ENCODE measurements around the gene FNDC8.

The FNDC8 gene

GRCh38 chr17:35132816-35133550 lies 11.6 kb downstream of the FNDC8 start:
- no peak overlapping the region for H3K4me3 ChIP-seq (ENCODE audit: low read length)
- peaks cover 73% of the 10 kb centered on the region for H3K36me3 ChIP-seq (replicated peaks; ENCODE audit: low read depth, low read length)
- no peaks in the 10 kb centered on the region for H3K4me1 ChIP-seq (ENCODE audit: low read length)
- 0 out of 2 replicates have a peak, but pooled peaks cover 3% of the 10 kb centered on the region for H4K20me1 ChIP-seq (ENCODE audit: insufficient read depth, low read length)
- H3K27ac ChIP-seq (ENCODE audit: low read length) = no peak overlapping the region
- no peaks in the 10 kb centered on the region for H3K9me3 ChIP-seq (ENCODE audit: insufficient read depth, low read length)
- no peak overlapping the region for H3K9ac ChIP-seq (ENCODE audit: low read length)
- no peaks in the 10 kb centered on the region for H3K27me3 ChIP-seq (ENCODE audit: low read depth, low read length)
- TF ChIP-seq EZH2phosphoT487 (IDR thresholded peaks at IDR 0.05; ENCODE audit: low read depth) (no peak), CTCF (IDR thresholded peaks at IDR 0.05; ENCODE audit: low read depth, low read length) (no peak)
- no peak overlapping the region for H2AFZ ChIP-seq (ENCODE audit: low read depth, low read length)
- H3K4me2 ChIP-seq (ENCODE audit: low read length) = no peak overlapping the region
- H3K79me2 ChIP-seq (ENCODE audit: low read length) = no peaks in the 10 kb centered on the region

GRCh38 chr17:35135322-35135721 lies 13.9 kb downstream of the FNDC8 start:
- peaks cover 80% of the 10 kb centered on the region for H3K36me3 ChIP-seq (replicated peaks; ENCODE audit: low read depth, low read length)
- H3K4me2 ChIP-seq (ENCODE audit: low read length) = no peak overlapping the region
- H4K20me1 ChIP-seq (ENCODE audit: insufficient read depth, low read length) = 0 out of 2 replicates have a peak, but pooled peaks cover 3% of the 10 kb centered on the region
- H2AFZ ChIP-seq (ENCODE audit: low read depth, low read length) = no peak overlapping the region
- no peak overlapping the region for H3K9ac ChIP-seq (ENCODE audit: low read length)
- no peaks in the 10 kb centered on the region for H3K4me1 ChIP-seq (ENCODE audit: low read length)
- H3K79me2 ChIP-seq (ENCODE audit: low read length) = peaks cover 15% of the 10 kb centered on the region
- no peaks in the 10 kb centered on the region for H3K9me3 ChIP-seq (ENCODE audit: insufficient read depth, low read length)
- no peaks in the 10 kb centered on the region for H3K27me3 ChIP-seq (ENCODE audit: low read depth, low read length)
- H3K27ac ChIP-seq (ENCODE audit: low read length) = no peak overlapping the region
- no peak overlapping the region for H3K4me3 ChIP-seq (ENCODE audit: low read length)
- TF ChIP-seq EZH2phosphoT487 (IDR thresholded peaks at IDR 0.05; ENCODE audit: low read depth) (no peak), CTCF (IDR thresholded peaks at IDR 0.05; ENCODE audit: low read depth, low read length) (no peak)

- H3K36me3 ChIP-seq (replicated peaks; ENCODE audit: low read depth, low read length) = peaks cover 58% of the 10 kb centered on the region
- H3K9ac ChIP-seq (ENCODE audit: low read length) = no peak overlapping the region
Observed at GRCh38 chr17:35138218-35138617, 16.8 kb downstream of the FNDC8 start.

More at GRCh38 chr17:35138218-35138617, 16.8 kb downstream of the FNDC8 start:
- Histone ChIP-seq H3K27me3 (ENCODE audit: low read depth, low read length) (no peaks in the 10 kb centered on the region), H3K9me3 (ENCODE audit: insufficient read depth, low read length) (no peaks in the 10 kb centered on the region), H2AFZ (ENCODE audit: low read depth, low read length) (no peak overlapping the region), H3K4me2 (ENCODE audit: low read length) (no peak overlapping the region), H4K20me1 (ENCODE audit: insufficient read depth, low read length) (no peaks in the 10 kb centered on the region), H3K27ac (ENCODE audit: low read length) (no peak overlapping the region), H3K4me3 (ENCODE audit: low read length) (no peak overlapping the region), H3K4me1 (ENCODE audit: low read length) (peaks cover 12% of the 10 kb centered on the region), H3K79me2 (ENCODE audit: low read length) (peaks cover 34% of the 10 kb centered on the region)
- TF ChIP-seq EZH2phosphoT487 (IDR thresholded peaks at IDR 0.05; ENCODE audit: low read depth) = no peak
- TF ChIP-seq CTCF (IDR thresholded peaks at IDR 0.05; ENCODE audit: low read depth, low read length) = no peak
